Activated B cell treated with CpG ODN at 0.5 μM for 24 hours (primary cell): ENCODE data around the gene THAP12. TPM values are rescaled to one million over a fixed set of nuclear protein-coding genes. Genes with fewer than 3 reads are reported as not detected.

Source experiments
- ATAC-seq: fragments of 200-7000 bp; cut with Tn5 transposase; one replicate; pipeline ENCODE4 v1.10.0; 2021; ENCODE audit warnings: low read depth, mild to moderate bottlenecking, moderate library complexity
- CTCF ChIA-PET: fragments of 350-600 bp; sonication (Branson Sonifier 250); formaldehyde crosslinking; loops from one replicate; lab custom pipeline; 2021; ENCODE audit warnings: antibody characterized with exemption; lab: Charles Lee
- POLR2A ChIA-PET: fragments of 350-600 bp; sonication (Branson Sonifier 250); formaldehyde crosslinking; loops from one replicate; lab custom pipeline; 2021; ENCODE audit warnings: antibody characterized with exemption; lab: Charles Lee
- DNase-seq: peaks from one replicate; pipeline ENCODE4 v3.0.0; 2022
- H3K27ac Mint-ChIP-seq: one replicate; pipeline ENCODE4 v1.8.0; 2020; ENCODE audit warnings: mixed read lengths
- H3K27me3 Mint-ChIP-seq: one replicate; pipeline ENCODE4 v1.8.0; 2021; ENCODE audit warnings: mixed read lengths
- H3K36me3 Mint-ChIP-seq: one replicate; pipeline ENCODE4 v1.8.0; 2021; ENCODE audit warnings: low read depth, mixed read lengths
- H3K4me1 Mint-ChIP-seq: one replicate; pipeline ENCODE4 v1.8.0; 2021; ENCODE audit warnings: mixed read lengths
- H3K4me3 Mint-ChIP-seq: one replicate; pipeline ENCODE4 v1.8.0; 2020; ENCODE audit warnings: mild to moderate bottlenecking, mixed read lengths
- H3K9me3 Mint-ChIP-seq: one replicate; pipeline ENCODE4 v1.8.0; 2020; ENCODE audit warnings: mixed read lengths
- intact Hi-C: fragments of 100-400 bp; cut with micrococcal nuclease; formaldehyde crosslinking; loops from one replicate; pipeline ENCODE4 v1.15.1; 2024
- total RNA-seq: library from RNA; stranded (reverse); gene quantifications from 2 replicates; pipeline ENCODE4 v1.2.3, GENCODE V29; 2022
- TF ChIP-seq, protein P1 (sequence below): fragments of 200-600 bp; IDR thresholded peaks from one replicate; pipeline ENCODE4 v1.8.0; 2022; ENCODE audit warnings: antibody characterized with exemption, mild to moderate bottlenecking

THAP12 gene
- total RNA-seq, 1 donor from 2014 or later = 60.2 TPM

DNA sequence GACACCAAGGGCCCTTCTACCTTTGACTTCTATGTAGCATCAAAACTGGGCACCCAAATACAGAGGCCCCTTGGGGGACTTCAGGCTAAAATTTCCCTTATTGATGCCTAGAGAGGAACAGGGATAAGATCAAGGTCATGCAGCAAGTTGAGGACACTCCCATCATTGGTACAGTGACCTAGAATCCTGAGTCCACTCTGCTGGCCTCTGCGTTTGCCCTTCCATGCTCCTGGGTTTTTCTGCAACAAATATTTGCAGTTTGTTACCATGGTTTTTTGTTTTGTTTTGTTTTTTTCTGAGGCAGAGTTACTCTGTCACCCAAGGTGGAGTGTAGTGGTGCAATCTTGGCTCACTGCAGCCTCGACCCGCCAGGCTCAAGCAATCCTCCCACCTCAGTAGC lies 64.2 kb downstream of the THAP12 start:
- CTCF ChIA-PET = interaction anchor here (6.6 kb wide), 1 partner anchor 108 kb away, joined by 103 read pairs; the partner anchor contains the start of gene WNT11
- Mint-ChIP-seq H3K36me3 (no peaks in the 10 kb centered on the region), H3K9me3 (no peaks in the 10 kb centered on the region), H3K27me3 (peaks cover 23% of the 10 kb centered on the region), H3K4me3 (no peak overlapping the region), H3K4me1 (peaks cover 2% of the 10 kb centered on the region), H3K27ac (no peak overlapping the region)
- no peak for ATAC-seq
- TF ChIP-seq, protein P1, sequence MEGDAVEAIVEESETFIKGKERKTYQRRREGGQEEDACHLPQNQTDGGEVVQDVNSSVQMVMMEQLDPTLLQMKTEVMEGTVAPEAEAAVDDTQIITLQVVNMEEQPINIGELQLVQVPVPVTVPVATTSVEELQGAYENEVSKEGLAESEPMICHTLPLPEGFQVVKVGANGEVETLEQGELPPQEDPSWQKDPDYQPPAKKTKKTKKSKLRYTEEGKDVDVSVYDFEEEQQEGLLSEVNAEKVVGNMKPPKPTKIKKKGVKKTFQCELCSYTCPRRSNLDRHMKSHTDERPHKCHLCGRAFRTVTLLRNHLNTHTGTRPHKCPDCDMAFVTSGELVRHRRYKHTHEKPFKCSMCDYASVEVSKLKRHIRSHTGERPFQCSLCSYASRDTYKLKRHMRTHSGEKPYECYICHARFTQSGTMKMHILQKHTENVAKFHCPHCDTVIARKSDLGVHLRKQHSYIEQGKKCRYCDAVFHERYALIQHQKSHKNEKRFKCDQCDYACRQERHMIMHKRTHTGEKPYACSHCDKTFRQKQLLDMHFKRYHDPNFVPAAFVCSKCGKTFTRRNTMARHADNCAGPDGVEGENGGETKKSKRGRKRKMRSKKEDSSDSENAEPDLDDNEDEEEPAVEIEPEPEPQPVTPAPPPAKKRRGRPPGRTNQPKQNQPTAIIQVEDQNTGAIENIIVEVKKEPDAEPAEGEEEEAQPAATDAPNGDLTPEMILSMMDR = no peak
- intact Hi-C loops = loop anchor here (5.0 to 10.0 kb wide), 2 partner anchors 366 to 932 kb away; no protein-coding TSS in a partner anchor
- DNase-seq = no peak
- POLR2A ChIA-PET = no interaction called here

DNA sequence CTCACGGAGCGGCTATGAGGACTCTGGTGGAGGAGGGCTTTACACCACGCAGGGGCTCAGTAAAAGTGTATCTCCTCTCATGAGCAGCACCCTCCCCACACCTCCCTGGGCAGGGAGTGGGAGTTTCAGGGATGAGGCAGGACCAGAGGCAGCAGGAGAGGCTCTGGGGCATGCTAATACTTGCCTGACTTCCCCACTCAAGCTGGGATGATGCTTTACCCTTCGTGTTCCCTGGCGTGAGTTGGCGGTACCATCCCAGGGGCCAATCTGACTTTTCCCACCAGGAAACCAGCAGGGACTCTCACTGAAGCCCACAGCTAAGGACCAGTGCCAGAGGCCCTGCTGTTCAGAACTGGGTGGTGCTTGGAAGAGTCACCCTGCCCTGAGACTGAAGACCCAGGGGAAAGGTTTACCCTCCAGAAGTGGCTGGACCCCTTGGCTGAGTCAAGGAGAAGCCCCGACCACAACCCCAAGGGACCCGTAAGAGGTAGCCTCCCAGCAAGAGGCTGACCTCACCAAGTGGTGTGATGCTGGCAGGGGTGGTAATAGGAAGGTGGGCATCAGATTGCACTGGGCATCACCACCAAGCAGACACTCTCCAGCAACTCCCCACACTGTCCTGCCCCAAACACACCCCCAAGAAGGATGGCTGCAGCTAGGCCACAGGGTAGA lies 65.6 kb downstream of the THAP12 start:
- intact Hi-C loops = loop anchor here (5.0 to 10.0 kb wide), 2 partner anchors 367 to 931 kb away; no protein-coding TSS in a partner anchor
- ATAC-seq (no peak), DNase-seq (no peak)
- H3K27me3 Mint-ChIP-seq = peaks cover 11% of the 10 kb centered on the region
- no peak overlapping the region for H3K4me3 Mint-ChIP-seq
- peaks cover 2% of the 10 kb centered on the region for H3K4me1 Mint-ChIP-seq
- H3K27ac Mint-ChIP-seq = no peak overlapping the region
- TF ChIP-seq, protein P1 = no peak
- no peaks in the 10 kb centered on the region for H3K9me3 Mint-ChIP-seq
- ChIA-PET CTCF (interaction anchor here (2.6 kb wide), 1 partner anchor 107 kb away, joined by 16 read pairs; no protein-coding TSS in a partner anchor), POLR2A (no interaction called here)
- no peaks in the 10 kb centered on the region for H3K36me3 Mint-ChIP-seq

DNA sequence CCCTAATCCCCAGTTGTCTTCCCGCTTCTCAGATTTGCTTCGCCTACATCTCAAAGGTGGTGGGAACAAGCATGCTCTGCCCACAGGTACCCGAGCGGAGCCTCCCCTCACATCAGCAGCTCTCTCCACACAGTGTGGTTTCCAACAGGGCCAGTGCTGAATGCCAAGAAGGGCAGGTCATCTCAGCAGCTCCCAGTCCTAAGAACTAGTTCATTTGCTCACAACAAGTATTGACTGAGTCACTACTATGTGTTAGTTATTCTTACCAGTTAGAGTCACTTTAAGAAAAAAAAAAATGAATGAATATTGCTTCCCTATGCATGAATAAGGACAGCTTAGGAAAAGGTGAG lies 66.2 kb downstream of the THAP12 start:
- Mint-ChIP-seq H3K4me3 (no peak overlapping the region), H3K4me1 (peaks cover 2% of the 10 kb centered on the region), H3K36me3 (no peaks in the 10 kb centered on the region), H3K27me3 (peaks cover 5% of the 10 kb centered on the region), H3K27ac (no peak overlapping the region), H3K9me3 (no peaks in the 10 kb centered on the region)
- ChIA-PET POLR2A (no interaction called here), CTCF (interaction anchor here (0.6 to 2.6 kb wide), 2 partner anchors 106 to 418 kb away, joined by 4 to 16 read pairs; no protein-coding TSS in a partner anchor)
- TF ChIP-seq, protein P1 = no peak
- intact Hi-C loops = loop anchor here (5.0 to 10.0 kb wide), 2 partner anchors 368 to 930 kb away; no protein-coding TSS in a partner anchor
- ATAC-seq (no peak), DNase-seq (no peak)

DNA sequence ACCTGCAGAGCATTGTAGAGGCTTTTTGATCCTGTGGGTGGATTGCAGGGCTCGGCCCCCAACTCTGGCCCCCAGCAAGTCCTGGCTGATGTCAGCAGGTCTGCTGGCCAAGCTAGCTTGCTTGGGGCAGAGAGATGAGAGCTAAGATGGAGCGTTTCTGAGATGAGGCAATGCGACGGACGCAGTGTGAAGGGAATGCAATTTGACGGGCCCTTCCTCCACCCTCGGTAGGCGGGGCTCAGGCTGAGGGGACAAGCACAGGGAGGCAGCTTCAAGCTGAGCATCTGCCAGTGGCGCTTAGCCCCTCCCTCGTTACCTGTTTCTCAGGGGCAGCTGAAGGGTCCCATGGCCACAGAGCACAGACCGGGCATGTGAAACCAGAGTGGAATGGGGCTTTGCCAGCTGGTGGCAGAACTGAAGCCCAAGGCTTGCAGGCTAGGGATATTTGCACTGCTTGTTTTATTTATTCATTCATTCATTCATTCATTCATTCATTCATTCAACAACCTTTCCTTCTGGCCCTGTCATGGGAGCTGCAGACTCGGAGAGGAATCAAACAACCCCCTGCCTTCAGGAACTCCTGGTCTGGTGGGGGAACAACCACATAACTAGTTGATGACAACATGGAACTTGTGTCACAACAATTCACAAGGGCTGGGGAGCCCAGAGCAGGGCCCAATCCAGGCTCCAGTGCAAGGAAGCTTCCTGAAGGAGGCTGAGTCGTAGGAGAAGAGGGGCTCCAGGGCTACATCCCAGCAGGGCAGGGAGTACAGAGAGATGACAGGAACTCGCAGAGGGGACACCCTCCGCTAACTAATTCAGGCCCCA lies 66.8 kb downstream of the THAP12 start:
- TF ChIP-seq, protein P1 = no peak
- H3K27ac Mint-ChIP-seq = no peak overlapping the region
- ChIA-PET CTCF (interaction anchor here (0.6 to 2.6 kb wide), 2 partner anchors 106 to 418 kb away, joined by 4 to 16 read pairs; no protein-coding TSS in a partner anchor), POLR2A (no interaction called here)
- intact Hi-C loops = loop anchor here (10.0 kb wide), 1 partner anchor 929 kb away; no protein-coding TSS in a partner anchor
- peaks cover 2% of the 10 kb centered on the region for H3K4me1 Mint-ChIP-seq
- peaks cover 4% of the 10 kb centered on the region for H3K27me3 Mint-ChIP-seq
- no peak overlapping the region for H3K4me3 Mint-ChIP-seq
- H3K9me3 Mint-ChIP-seq = no peaks in the 10 kb centered on the region
- no peak for ATAC-seq
- no peak for DNase-seq
- no peaks in the 10 kb centered on the region for H3K36me3 Mint-ChIP-seq

DNA sequence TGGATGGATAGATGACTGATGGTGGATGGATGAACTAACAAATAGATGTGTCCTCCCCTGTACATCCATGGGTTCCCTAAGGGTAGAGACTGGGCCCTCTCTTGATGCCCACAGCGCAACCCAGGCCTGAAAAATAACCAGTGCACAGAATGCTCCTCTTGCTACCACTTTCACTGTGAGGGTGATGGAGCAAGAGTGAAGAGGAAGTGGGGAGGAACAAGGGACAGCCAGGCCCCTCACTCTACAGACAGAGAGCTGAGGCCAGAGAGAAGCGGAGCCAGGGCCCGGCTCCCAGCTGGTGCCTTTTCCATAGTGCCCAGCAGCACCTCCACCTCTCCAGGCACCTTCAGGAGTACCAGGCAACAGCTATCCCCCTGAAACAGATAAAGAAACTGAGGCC lies 67.7 kb downstream of the THAP12 start:
- ATAC-seq = no peak
- CTCF ChIA-PET = interaction anchor here (2.6 kb wide), 1 partner anchor 105 kb away, joined by 16 read pairs; no protein-coding TSS in a partner anchor
- Mint-ChIP-seq H3K4me3 (no peak overlapping the region), H3K9me3 (no peaks in the 10 kb centered on the region), H3K27me3 (no peaks in the 10 kb centered on the region), H3K36me3 (no peaks in the 10 kb centered on the region), H3K27ac (no peak overlapping the region), H3K4me1 (no peaks in the 10 kb centered on the region)
- DNase-seq = no peak
- TF ChIP-seq, protein P1 = no peak
- intact Hi-C loops = loop anchor here (10.0 kb wide), 1 partner anchor 928 kb away; no protein-coding TSS in a partner anchor
- POLR2A ChIA-PET = no interaction called here
